Erythroblast (primary cell): ENCODE results near the gene TM9SF4.

Experiments
- GATA1 ChIP-seq: IDR thresholded peaks from 2 replicates; pipeline ENCODE4 v1.6.1; 2011; ENCODE audit warnings: low read depth, mild to moderate bottlenecking, control low read depth, low read length, moderate library complexity
- POLR2A ChIP-seq: IDR thresholded peaks from 2 replicates; pipeline ENCODE4 v1.6.1; 2011; ENCODE audit warnings: mild to moderate bottlenecking, low read length

- TF ChIP-seq POLR2A, result no peak
- TF ChIP-seq GATA1, result no peak
Observed at GRCh38 chr20:32134026-32134425, 24.5 kb downstream of the TM9SF4 start.
